Activated naive CD8-positive, alpha-beta T cell (primary cell): Measurements from ENCODE around the gene FCN1.

Experiments
- H3K27ac Mint-ChIP-seq: one replicate; pipeline ENCODE4 v1.8.0; 2021; ENCODE audit warnings: mixed read lengths
- H3K27me3 Mint-ChIP-seq: one replicate; pipeline ENCODE4 v1.8.0; 2021; ENCODE audit warnings: mixed read lengths
- H3K36me3 Mint-ChIP-seq: one replicate; pipeline ENCODE4 v1.8.0; 2021; ENCODE audit warnings: mixed read lengths
- H3K4me1 Mint-ChIP-seq: one replicate; pipeline ENCODE4 v1.8.0; 2021; ENCODE audit warnings: low read depth, mixed read lengths
- H3K4me3 Mint-ChIP-seq: one replicate; pipeline ENCODE4 v1.8.0; 2021; ENCODE audit warnings: mild to moderate bottlenecking, mixed read lengths
- H3K9me3 Mint-ChIP-seq: one replicate; pipeline ENCODE4 v1.8.0; 2021; ENCODE audit warnings: low read depth, mixed read lengths

FCN1 gene

DNA sequence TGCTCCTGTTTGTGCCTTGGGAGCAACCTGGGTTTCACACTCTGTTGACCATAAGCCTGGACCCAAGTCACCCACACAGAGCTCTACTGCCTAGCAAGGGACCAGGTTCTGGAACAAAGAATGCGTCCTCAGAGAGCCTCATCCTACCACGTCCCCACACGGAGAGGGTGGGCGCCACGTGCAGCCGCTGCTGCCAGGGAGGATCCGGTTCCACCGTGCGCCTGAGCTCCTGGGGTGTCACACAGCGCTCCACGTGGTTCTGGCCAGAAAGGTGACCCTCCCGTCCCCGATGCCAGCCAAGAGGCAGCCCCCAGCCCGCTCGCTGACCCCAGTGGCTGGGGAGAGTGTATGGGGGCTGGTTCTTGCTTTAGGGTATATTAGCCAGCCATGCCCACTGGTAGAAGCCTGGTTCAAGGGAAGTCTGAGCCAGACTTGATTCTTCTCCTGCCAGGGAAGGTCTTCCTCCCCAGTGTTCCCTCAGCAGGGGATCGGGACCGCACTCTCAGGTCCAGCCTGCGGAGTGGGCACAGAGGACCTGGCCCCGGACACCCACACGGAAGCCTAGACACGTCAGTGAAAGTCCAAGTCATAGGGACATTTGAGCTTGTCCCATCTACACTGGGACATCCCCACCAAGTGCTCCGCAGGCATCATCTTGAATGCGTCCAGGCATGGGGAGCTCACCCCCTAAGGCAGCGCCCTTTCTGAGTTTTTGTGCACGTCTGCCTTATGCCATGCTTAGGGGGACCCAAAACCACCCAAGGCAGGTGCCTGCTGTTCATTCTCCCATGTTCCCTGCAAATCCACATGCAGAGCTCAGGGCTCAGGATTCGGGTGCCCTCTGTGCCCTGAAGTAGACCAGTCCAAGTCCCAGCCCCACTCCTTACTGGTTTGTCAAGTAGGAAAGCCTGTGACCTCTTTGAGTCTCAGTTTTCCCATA, 2.4 kb downstream of the FCN1 start:
- no peaks in the 10 kb centered on the region for H3K4me1 Mint-ChIP-seq
- peaks cover 10% of the 10 kb centered on the region for H3K9me3 Mint-ChIP-seq
- no peak overlapping the region for H3K27ac Mint-ChIP-seq
- no peak overlapping the region for H3K4me3 Mint-ChIP-seq
- H3K27me3 Mint-ChIP-seq: peaks cover 12% of the 10 kb centered on the region
- no peaks in the 10 kb centered on the region for H3K36me3 Mint-ChIP-seq

DNA sequence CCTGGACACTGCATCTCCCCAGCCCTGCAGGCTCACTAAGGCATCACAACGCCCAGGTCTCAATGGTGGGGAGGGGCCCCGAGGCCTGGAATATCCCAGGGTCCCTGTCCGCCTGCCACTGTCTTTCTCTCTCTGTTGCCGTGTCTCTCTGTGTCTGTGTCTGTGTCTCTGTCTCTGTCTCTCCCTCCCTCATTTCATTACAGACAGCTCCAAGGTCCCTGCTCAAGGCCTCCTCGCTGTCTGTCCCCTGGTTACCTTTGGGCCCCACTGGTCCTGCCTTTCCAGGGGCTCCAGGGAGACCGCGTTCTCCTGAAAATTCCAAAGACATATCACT, 3.2 kb downstream of the FCN1 start:
- Mint-ChIP-seq H3K36me3 (no peaks in the 10 kb centered on the region), H3K9me3 (peaks cover 4% of the 10 kb centered on the region), H3K4me1 (no peaks in the 10 kb centered on the region), H3K4me3 (no peak overlapping the region), H3K27me3 (peaks cover 10% of the 10 kb centered on the region), H3K27ac (no peak overlapping the region)

DNA sequence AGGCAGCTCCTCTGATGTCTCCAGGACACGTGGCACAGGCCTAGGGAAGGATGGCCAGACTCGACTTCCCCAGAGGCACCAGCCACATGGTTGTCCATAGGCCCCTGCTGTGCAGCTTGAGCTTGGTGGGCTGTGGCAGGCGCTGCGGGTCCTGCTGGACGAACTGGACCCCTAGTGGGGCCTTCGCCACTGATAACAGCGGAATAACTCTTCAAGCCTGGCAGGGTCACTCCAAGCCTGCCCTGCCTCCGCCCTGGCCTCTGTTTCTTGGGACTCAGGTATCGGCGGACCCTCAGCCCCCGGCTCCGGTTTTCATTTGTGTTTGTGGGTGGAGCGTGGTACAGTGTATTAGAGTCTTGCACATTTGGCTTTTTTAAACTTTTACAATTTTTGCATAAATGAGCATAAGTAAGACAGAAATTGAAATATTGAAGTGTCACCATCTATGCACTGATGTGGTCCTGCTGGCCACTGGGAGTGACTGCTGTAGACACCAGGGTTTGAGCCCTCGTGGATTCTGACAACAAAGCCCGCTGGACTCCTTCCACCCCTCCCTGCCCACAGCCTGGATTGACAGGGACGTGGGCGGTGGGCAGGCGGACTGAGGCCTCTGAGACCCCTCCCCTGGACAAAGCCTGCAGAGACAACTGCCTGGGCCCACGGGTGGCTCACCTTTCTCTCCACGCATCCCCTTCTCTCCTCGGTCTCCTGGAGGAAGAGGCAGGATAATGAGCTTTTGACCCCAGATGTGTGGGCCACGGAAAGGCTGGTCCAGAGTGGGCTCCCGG, 3.8 kb downstream of the FCN1 start:
- H3K27ac Mint-ChIP-seq: no peak overlapping the region
- H3K4me3 Mint-ChIP-seq: no peak overlapping the region
- H3K9me3 Mint-ChIP-seq: no peaks in the 10 kb centered on the region
- H3K36me3 Mint-ChIP-seq: no peaks in the 10 kb centered on the region
- peaks cover 10% of the 10 kb centered on the region for H3K27me3 Mint-ChIP-seq
- no peaks in the 10 kb centered on the region for H3K4me1 Mint-ChIP-seq

DNA sequence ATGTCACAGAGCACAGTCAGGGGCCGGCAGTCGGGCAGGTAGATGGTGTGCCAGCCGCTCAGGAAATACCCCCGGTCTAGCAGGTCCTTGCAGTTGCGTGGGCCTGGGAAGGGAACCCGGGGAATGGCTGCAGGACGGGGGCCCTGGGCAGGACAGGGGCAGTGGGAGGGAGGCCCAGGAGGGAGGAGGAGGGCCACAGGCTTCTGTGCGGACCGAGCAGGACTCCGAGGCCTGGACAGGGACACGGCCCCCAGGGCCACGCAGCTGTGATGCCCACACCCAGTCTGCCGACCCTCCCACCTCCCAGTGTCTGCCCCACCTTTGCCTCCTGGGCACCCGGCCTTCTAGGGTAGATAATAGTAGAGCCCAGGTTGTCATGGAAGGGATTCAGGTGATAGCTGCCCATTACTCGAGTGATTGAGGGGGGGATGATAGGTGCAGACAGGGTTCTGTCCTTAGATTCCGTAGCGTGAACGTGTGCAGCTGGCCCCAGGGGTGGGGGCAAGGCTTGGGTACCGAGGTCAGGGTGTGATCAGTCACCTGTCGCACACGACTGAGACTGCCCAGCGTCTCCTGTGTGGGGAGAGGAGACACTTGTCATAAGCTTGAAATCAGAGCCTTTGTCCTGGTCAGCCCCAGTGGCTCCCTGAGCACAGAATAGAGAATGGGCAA, 4.5 kb downstream of the FCN1 start:
- H3K27me3 Mint-ChIP-seq: peaks cover 10% of the 10 kb centered on the region
- H3K4me3 Mint-ChIP-seq: no peak overlapping the region
- H3K27ac Mint-ChIP-seq: no peak overlapping the region
- H3K9me3 Mint-ChIP-seq: no peaks in the 10 kb centered on the region
- no peaks in the 10 kb centered on the region for H3K36me3 Mint-ChIP-seq
- H3K4me1 Mint-ChIP-seq: no peaks in the 10 kb centered on the region

DNA sequence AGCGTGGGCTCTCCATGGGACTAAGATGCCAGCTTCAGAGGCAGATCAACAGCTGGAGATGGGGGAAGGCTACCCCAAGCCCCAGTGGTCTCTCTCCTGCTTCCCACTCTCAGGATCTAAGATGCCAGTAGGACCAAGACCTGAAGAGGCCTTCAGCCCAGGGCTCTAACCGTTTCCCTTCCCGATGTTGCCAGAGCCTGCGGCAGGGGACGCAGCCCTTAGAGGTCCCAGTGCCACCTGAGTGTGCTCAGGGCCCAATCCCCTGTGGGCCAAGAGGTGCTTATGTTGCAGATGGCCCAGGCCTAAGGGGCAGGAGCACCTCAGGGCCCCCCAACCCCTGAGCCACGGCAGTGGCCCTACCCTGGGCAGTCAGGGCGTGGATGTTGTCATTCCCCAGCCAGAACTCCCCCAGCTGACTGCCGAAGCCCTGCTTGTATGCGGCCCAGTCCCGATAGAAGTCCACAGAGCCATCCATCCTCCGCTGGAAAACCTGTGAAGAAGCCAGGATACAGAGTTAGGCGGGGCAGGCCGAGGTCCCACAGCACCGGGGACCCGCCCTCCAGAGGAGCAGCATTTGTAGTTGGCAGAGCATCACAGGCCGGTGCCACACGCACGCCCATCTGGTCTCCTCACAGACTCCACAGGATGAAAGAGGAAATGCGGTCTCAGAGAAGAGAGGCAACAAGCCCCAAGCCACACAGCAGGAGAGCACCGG, 5.4 kb downstream of the FCN1 start:
- Mint-ChIP-seq H3K9me3 (no peaks in the 10 kb centered on the region), H3K27me3 (peaks cover 10% of the 10 kb centered on the region), H3K4me3 (no peak overlapping the region), H3K27ac (no peak overlapping the region), H3K36me3 (no peaks in the 10 kb centered on the region), H3K4me1 (no peaks in the 10 kb centered on the region)

DNA sequence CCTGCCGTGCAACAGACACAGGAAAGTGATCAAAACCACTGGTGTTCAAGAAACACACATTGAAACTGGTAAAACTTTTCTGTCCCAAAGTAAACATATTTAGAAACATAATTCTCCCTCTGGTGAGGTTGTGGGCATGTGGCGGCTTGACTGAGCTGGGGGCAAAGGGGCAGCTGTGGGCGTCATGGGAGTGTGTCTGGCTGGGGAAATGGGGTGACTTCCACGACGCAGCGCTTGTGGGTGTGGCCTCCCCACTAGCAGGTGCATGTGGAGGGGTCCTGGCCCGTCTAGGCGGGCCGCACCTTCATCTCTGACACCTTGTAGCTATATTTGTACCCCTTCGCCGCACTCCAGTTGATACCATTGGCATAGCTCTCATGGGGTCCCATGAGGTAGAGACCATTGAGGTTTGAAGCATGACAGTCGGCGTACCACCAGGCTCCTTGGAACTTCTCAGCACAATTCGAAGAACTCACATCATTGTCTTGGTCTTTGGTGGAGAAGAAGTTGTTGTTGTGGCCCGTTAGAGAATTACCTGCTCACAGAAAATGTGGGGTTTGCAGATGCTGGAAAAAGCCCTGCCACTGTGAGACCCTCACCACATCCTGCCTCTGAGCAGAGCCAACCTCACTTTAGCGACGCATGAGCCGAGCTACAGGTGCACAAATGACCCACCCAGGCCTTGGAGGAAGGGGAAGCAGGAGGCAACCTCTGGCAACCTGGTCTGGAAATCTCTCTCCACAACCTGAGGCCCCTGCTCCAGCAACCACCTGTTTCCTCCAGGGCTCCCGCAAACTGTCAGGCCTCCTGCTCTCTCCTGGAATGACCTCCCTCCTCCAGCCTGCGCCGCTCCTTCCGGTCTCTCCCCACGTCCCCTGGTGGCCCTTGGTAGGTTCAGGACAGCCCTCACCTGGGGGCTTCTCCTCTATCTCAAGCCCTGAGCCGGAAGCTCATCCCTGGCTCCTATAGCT, 7.9 kb downstream of the FCN1 start:
- no peaks in the 10 kb centered on the region for H3K36me3 Mint-ChIP-seq

DNA sequence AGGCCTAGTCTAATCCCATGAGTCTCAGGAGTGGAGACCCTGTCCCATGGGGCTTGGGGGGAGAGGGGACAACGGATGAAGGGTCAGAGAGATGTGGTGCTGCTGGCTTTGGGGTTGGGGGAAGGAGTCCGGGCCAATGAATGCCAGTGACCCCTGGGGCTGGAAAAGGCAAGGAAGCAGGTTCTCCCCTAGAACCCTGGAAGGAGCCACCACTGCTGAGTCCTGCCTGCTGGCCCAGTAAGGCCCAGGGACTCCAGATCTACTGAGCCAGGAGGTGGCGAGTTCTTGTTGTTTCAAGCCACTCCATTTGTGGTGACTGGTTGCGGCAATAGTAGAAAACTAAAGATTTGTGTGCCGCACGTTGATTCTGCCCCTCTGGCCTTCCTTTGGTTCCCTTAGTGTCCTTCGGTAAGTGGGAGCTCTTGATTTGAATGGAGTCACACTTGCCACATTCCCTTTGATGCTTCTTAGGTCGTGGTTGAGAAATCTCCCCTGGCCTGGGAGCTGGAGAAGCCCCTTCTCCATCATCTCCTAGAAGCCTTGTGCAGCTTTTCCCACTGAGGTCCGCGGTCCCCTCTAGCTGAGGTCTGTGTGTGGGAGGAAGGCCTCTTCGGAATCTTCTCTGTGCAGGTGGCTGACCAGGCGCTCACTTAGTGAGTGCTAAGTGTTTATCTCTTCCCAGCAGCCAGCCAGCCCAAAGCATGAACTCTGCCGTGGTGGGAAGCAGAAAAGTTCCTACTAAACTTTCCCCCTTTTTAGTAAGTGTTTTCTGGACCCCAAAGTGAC, 9.0 kb downstream of the FCN1 start:
- H3K36me3 Mint-ChIP-seq: no peaks in the 10 kb centered on the region

More for the DNA sequence above, 7.9 kb downstream of the FCN1 start:
- H3K4me1 Mint-ChIP-seq: no peaks in the 10 kb centered on the region
- no peak overlapping the region for H3K27ac Mint-ChIP-seq
- H3K27me3 Mint-ChIP-seq: peaks cover 10% of the 10 kb centered on the region
- H3K4me3 Mint-ChIP-seq: no peak overlapping the region
- H3K9me3 Mint-ChIP-seq: no peaks in the 10 kb centered on the region

DNA sequence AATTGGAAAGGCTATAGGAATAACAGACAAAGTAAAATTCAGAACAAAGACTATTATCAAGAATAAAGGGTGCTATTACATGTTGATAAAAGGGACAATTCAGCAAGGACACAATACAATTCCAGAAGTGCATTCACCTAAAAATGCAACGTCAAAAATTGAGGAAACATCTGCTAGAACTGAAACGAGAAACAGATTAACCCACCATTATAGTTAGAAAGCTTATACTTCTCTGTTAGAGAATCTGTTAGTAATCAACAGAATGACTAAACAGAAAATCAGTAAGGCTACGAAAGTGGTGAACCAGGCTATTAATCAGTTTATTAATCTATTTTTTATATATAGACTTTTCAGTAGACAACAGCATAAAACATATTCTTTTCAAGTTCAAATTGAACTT, 14.8 kb downstream of the FCN1 start:
- Mint-ChIP-seq H3K4me3 (no peak overlapping the region), H3K27me3 (peaks cover 1% of the 10 kb centered on the region), H3K4me1 (no peaks in the 10 kb centered on the region), H3K36me3 (peaks cover 2% of the 10 kb centered on the region), H3K27ac (no peak overlapping the region), H3K9me3 (peaks cover 10% of the 10 kb centered on the region)

More for the DNA sequence above, 9.0 kb downstream of the FCN1 start:
- no peaks in the 10 kb centered on the region for H3K4me1 Mint-ChIP-seq
- no peak overlapping the region for H3K27ac Mint-ChIP-seq
- no peak overlapping the region for H3K4me3 Mint-ChIP-seq
- H3K9me3 Mint-ChIP-seq: no peaks in the 10 kb centered on the region
- peaks cover 8% of the 10 kb centered on the region for H3K27me3 Mint-ChIP-seq

DNA sequence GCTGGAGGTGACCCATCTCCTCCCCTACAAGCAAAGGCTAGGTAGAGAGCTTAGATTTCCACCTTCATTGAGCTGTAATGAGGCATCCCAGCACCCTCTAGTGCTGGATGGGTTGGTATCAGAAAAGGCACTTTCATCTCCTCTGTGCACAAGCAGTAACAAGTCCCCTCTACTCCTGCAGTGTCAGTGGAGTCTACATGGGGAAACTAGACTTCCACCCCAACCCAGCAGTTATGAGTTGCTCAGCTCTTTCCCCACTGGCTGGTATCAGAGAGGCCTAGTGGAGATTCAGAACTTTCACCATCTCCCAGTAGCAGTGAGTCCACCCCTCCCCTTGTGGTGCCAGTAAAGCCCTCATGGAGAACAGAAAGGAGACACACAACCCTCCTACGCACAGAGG, 17.9 kb downstream of the FCN1 start:
- H3K36me3 Mint-ChIP-seq: peaks cover 2% of the 10 kb centered on the region
- H3K4me3 Mint-ChIP-seq: no peak overlapping the region
- no peaks in the 10 kb centered on the region for H3K4me1 Mint-ChIP-seq
- peaks cover 10% of the 10 kb centered on the region for H3K9me3 Mint-ChIP-seq
- H3K27ac Mint-ChIP-seq: no peak overlapping the region
- H3K27me3 Mint-ChIP-seq: peaks cover 5% of the 10 kb centered on the region

DNA sequence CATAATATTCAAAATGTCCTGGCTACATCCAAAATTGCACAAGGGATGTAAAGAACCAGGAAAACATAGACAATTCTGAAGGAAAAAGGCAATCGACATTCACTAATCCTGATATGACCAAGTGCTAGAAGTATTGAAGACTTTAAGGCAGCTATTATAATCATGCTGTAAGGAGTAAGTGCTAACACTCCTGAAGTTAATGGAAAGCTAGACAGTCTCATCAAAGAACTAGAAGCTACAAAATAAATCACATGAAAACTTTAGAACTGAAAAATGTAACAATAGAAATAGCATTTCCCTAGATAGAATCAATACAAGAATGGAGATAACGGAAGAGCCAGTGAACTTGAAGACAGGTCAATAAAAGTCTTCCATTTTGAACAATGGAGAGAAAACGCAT, 18.5 kb downstream of the FCN1 start:
- H3K36me3 Mint-ChIP-seq: peaks cover 2% of the 10 kb centered on the region
- no peak overlapping the region for H3K27ac Mint-ChIP-seq
- H3K27me3 Mint-ChIP-seq: peaks cover 5% of the 10 kb centered on the region
- H3K9me3 Mint-ChIP-seq: peaks cover 10% of the 10 kb centered on the region
- H3K4me1 Mint-ChIP-seq: no peaks in the 10 kb centered on the region
- no peak overlapping the region for H3K4me3 Mint-ChIP-seq

DNA sequence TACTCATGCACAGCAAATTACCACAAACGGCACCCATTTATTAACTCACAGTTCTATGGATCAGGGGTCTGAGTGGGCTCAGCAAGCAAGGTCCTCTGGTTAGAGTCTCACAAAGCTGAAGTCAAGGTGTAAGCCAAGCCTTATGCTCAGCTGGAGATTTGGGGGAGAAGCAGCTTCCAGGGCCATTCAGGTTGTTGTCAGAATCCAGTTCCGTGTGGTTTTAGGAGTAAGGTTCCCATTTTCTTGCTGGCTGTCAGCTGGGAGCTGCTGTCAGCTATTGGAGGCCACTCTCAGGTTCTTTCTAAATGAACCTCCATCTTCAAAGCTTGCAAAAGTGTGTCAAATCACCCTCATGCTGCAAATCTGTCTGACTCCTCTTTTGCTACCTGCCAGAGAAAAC, 19.4 kb downstream of the FCN1 start:
- Mint-ChIP-seq H3K4me3 (no peak overlapping the region), H3K36me3 (peaks cover 2% of the 10 kb centered on the region), H3K4me1 (no peaks in the 10 kb centered on the region), H3K9me3 (peaks cover 10% of the 10 kb centered on the region), H3K27ac (no peak overlapping the region), H3K27me3 (peaks cover 5% of the 10 kb centered on the region)

DNA sequence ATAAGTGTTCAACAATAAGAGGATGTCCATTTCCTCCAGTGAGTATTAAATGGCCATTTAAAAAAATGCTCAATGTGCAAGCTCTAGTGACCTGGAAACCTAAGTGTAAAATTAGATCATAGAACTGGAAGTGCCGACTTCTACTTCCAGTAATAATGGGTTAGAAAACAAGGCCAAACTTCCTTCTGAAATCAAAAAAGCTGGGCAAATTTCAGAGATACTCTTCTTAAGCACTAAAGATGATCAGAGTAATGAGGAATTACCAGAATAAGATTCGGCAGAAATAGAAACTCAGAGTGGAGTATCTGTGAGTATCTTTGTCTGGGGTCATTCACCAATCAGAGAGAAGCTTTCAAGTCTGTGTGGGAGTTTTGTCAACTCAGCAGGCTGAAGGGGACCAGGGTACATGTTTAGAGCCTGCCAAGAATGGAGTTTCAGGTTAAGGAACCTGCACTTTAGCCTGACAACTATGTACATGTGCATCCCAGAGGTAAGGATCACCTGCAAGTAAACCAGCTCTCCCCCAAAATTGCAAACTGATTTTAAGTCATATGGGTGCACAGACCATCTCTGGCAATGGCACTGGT, 20.0 kb downstream of the FCN1 start:
- Mint-ChIP-seq H3K36me3 (peaks cover 2% of the 10 kb centered on the region), H3K9me3 (peaks cover 10% of the 10 kb centered on the region), H3K4me1 (no peaks in the 10 kb centered on the region), H3K4me3 (no peak overlapping the region), H3K27me3 (peaks cover 4% of the 10 kb centered on the region), H3K27ac (no peak overlapping the region)
